Esophagus squamous epithelium (tissue), 5 donors: ENCODE data around the gene BTBD8. TPM values are rescaled to one million over a fixed set of nuclear protein-coding genes. Genes with fewer than 3 reads are reported as not detected.

Source experiments
- DNase-seq: peaks from one replicate; lab custom pipeline; 2025; lab: John Stamatoyannopoulos, UW
- H3K27ac ChIP-seq, 4 donors: fragments of 200-600 bp; sonication (generic); one replicate each; pipeline ENCODE4 v1.5.1; 2016 to 2019; ENCODE audit warnings: mild to moderate bottlenecking in 1 of 4
- H3K27me3 ChIP-seq, 4 donors: fragments of 200-600 bp; sonication (generic); 1 replicate in 3 of 4; 2 replicates in 1 of 4; pipeline versions ENCODE4 v1.5.1 to v1.6.0; 2017 to 2021; ENCODE audit warnings: antibody characterized with exemption in 1 of 4
- H3K36me3 ChIP-seq, 3 donors: fragments of 200-600 bp; sonication (generic); one replicate each; pipeline ENCODE4 v1.5.1; 2016 to 2019
- H3K4me1 ChIP-seq, 3 donors: fragments of 200-600 bp; sonication (generic); one replicate each; pipeline ENCODE4 v1.5.1; 2017 to 2019
- H3K4me3 ChIP-seq, 4 donors: fragments of 200-600 bp; sonication (generic); 1 replicate in 3 of 4; 2 replicates in 1 of 4; pipeline ENCODE4 v1.5.1; 2016 to 2019; ENCODE audit warnings: mild to moderate bottlenecking in 2 of 4, moderate library complexity in 1 of 4
- H3K9me3 ChIP-seq, 3 donors: fragments of 200-600 bp; sonication (generic); one replicate each; pipeline ENCODE4 v1.5.1; 2016 to 2019
- CTCF ChIP-seq, 6 experiments: fragments of 450-650 bp in 4 of 6; fragments of 200-600 bp in 2 of 6; sonication (generic) in 2 of 6; IDR thresholded peaks; one replicate each; pipeline ENCODE4 v1.5.1; 2016 to 2019; ENCODE audit warnings: antibody characterized with exemption in 6 of 6, mild to moderate bottlenecking in 4 of 6, moderate library complexity in 4 of 6
- POLR2A ChIP-seq, 4 donors: fragments of 450-650 bp; IDR thresholded peaks; one replicate each; pipeline ENCODE4 v1.6.1; 2017; ENCODE audit warnings: antibody characterized with exemption in 4 of 4, mild to moderate bottlenecking in 4 of 4, moderate library complexity in 3 of 4
- WGBS, 2 donors: methylation state at CpG; one replicate each; pipeline ENCODE4 v1.1.5; 2018; 5-methylcytosine and 5-hydroxymethylcytosine counted together
- intact Hi-C: fragments of 100-400 bp; cut with DNase I; formaldehyde crosslinking; loops from one replicate; pipeline ENCODE4 v1.15.0; 2022
- total RNA-seq, 4 donors: library from RNA; depleted of rRNA; stranded (reverse); fragments of >200 nt; gene quantifications; one replicate each; pipeline ENCODE4 v1.1.0, GENCODE V29; 2016
- donor health status: DM: yes; HTN: yes; CAD: no.

The BTBD8 gene
- total RNA-seq, 4 donors from 2014 or later = 0.83 to 4.0 (median 2.7) TPM

- TF ChIP-seq POLR2A (IDR thresholded peaks at IDR 0.05) = no peak
- no peak for TF ChIP-seq CTCF (IDR thresholded peaks at IDR 0.05)
- intact Hi-C loops = no loop called here
- WGBS, 2 donors = 62 to 64% methylated on average over 1 of the region's 1 CpG
Observed at GRCh38 chr1:92194511-92194910, 114.4 kb downstream of the BTBD8 start.

GRCh38 chr1:92201973-92202372, 121.8 kb downstream of the BTBD8 start:
- H3K27ac ChIP-seq = no peak overlapping the region
- no peaks in the 10 kb centered on the region for H3K9me3 ChIP-seq
- H3K4me3 ChIP-seq = no peak overlapping the region
- intact Hi-C loops = no loop called here
- no peaks in the 10 kb centered on the region for H3K36me3 ChIP-seq
- DNase-seq = no peak
- 67 to 68% methylated on average over 5 of the region's 5 CpGs for WGBS, 2 donors
- no peaks in the 10 kb centered on the region for H3K4me1 ChIP-seq
- TF ChIP-seq CTCF (IDR thresholded peaks at IDR 0.05) (no peak), POLR2A (IDR thresholded peaks at IDR 0.05) (no peak)
- H3K27me3 ChIP-seq = no peaks in the 10 kb centered on the region

More at GRCh38 chr1:92194511-92194910, 114.4 kb downstream of the BTBD8 start:
- no peaks in the 10 kb centered on the region for H3K27me3 ChIP-seq
- no peak for DNase-seq
- no peak overlapping the region for H3K27ac ChIP-seq
- no peak overlapping the region for H3K4me3 ChIP-seq
- no peaks in the 10 kb centered on the region for H3K36me3 ChIP-seq
- H3K4me1 ChIP-seq = no peaks in the 10 kb centered on the region
- H3K9me3 ChIP-seq = no peaks in the 10 kb centered on the region

GRCh38 chr1:92203105-92203504, 123.0 kb downstream of the BTBD8 start:
- Histone ChIP-seq H3K9me3 (no peaks in the 10 kb centered on the region), H3K27me3 (no peaks in the 10 kb centered on the region), H3K4me1 (no peaks in the 10 kb centered on the region), H3K27ac (no peak overlapping the region), H3K4me3 (no peak overlapping the region), H3K36me3 (no peaks in the 10 kb centered on the region)
- DNase-seq = no peak
- intact Hi-C loops = no loop called here
- TF ChIP-seq POLR2A (IDR thresholded peaks at IDR 0.05) (no peak), CTCF (IDR thresholded peaks at IDR 0.05) (no peak)

GRCh38 chr1:92210701-92211100, 130.6 kb downstream of the BTBD8 start:
- Histone ChIP-seq H3K4me1 (no peaks in the 10 kb centered on the region), H3K36me3 (no peaks in the 10 kb centered on the region), H3K9me3 (no peaks in the 10 kb centered on the region), H3K27me3 (no peaks in the 10 kb centered on the region), H3K27ac (no peak overlapping the region), H3K4me3 (no peak overlapping the region)
- no peak for TF ChIP-seq POLR2A (IDR thresholded peaks at IDR 0.05)
- TF ChIP-seq CTCF (IDR thresholded peaks at IDR 0.05) = no peak
- whole genome bisulfite sequencing, 2 donors = 43 to 58% methylated on average over 2 of the region's 2 CpGs
- intact Hi-C loops = no loop called here
- no peak for DNase-seq

GRCh38 chr1:92211166-92211565, 131.0 kb downstream of the BTBD8 start:
- Histone ChIP-seq H3K4me3 (no peak overlapping the region), H3K9me3 (no peaks in the 10 kb centered on the region), H3K4me1 (no peaks in the 10 kb centered on the region), H3K27ac (no peak overlapping the region), H3K36me3 (no peaks in the 10 kb centered on the region), H3K27me3 (no peaks in the 10 kb centered on the region)
- no peak for DNase-seq
- 81 to 82% methylated on average over 2 of the region's 2 CpGs for WGBS, 2 donors
- intact Hi-C loops = no loop called here
- TF ChIP-seq CTCF (IDR thresholded peaks at IDR 0.05) = no peak
- no peak for TF ChIP-seq POLR2A (IDR thresholded peaks at IDR 0.05)
